CD4-positive, CD25-positive, alpha-beta regulatory T cell (primary cell): ENCODE measurements around the gene CLIP2. TPM values are rescaled to one million over a fixed set of nuclear protein-coding genes. Genes with fewer than 3 reads are reported as not detected.
"Not testable (repeated sequence)": the region's sequence is repeated elsewhere in the genome, so short reads cannot be mapped to it uniquely, and the experiment has no call there.

Source experiments
- ATAC-seq, 2 donors: fragments of 150-1000 bp; cut with Tn5 transposase; one replicate each; pipeline ENCODE4 v1.10.0; 2021; ENCODE audit warnings: low read depth in 2 of 2, moderate number of reproducible peaks in 2 of 2, moderate library complexity in 1 of 2
- DNase-seq, 3 donors: peaks; one replicate each; pipeline versions ENCODE4 v3.0.0 to v3.0.0-alpha.2; 2012 to 2022; ENCODE audit warnings: mixed read lengths in 1 of 3
- H3K27ac ChIP-seq: one replicate; pipeline ENCODE4 v1.7.0; 2013; ENCODE audit warnings: mild to moderate bottlenecking, low read length; ENCODE audit not compliant: insufficient read depth, poor library complexity, severe bottlenecking
- H3K27me3 ChIP-seq: one replicate; pipeline ENCODE4 v1.7.0; 2013; ENCODE audit warnings: low read length; ENCODE audit not compliant: control insufficient read depth, insufficient read depth
- H3K36me3 ChIP-seq: one replicate; pipeline ENCODE4 v1.7.0; 2013; ENCODE audit warnings: mild to moderate bottlenecking, low read length, moderate library complexity; ENCODE audit not compliant: control insufficient read depth, insufficient read depth
- H3K4me1 ChIP-seq: 2 replicates; pipeline ENCODE4 v1.7.0; 2013; ENCODE audit warnings: mild to moderate bottlenecking, low read length; ENCODE audit not compliant: insufficient read depth, control insufficient read depth, poor library complexity, severe bottlenecking
- H3K4me3 ChIP-seq: one replicate; pipeline ENCODE4 v1.7.0; 2013; ENCODE audit warnings: low read depth, mild to moderate bottlenecking, low read length, moderate library complexity
- H3K9me3 ChIP-seq, 2 experiments: 1 replicate in 1 of 2; 2 replicates in 1 of 2; pipeline ENCODE4 v1.7.0; 2013; ENCODE audit warnings: low read length in 2 of 2, mild to moderate bottlenecking in 1 of 2, moderate library complexity in 1 of 2; ENCODE audit not compliant: control insufficient read depth in 2 of 2
- H3K27ac Mint-ChIP-seq, 3 donors: one replicate each; pipeline ENCODE4 v1.8.0; 2020 to 2022; ENCODE audit warnings: mild to moderate bottlenecking in 3 of 3, mixed read lengths in 3 of 3, moderate library complexity in 2 of 3
- H3K27me3 Mint-ChIP-seq: one replicate; pipeline ENCODE4 v1.8.0; 2022; ENCODE audit warnings: mild to moderate bottlenecking, mixed read lengths
- H3K36me3 Mint-ChIP-seq: one replicate; pipeline ENCODE4 v1.8.0; 2020; ENCODE audit warnings: mixed read lengths
- H3K4me1 Mint-ChIP-seq, 4 donors: one replicate each; pipeline ENCODE4 v1.8.0; 2020 to 2022; ENCODE audit warnings: mixed read lengths in 4 of 4, mild to moderate bottlenecking in 1 of 4
- H3K4me3 Mint-ChIP-seq, 4 donors: one replicate each; pipeline ENCODE4 v1.8.0; 2020 to 2022; ENCODE audit warnings: mild to moderate bottlenecking in 4 of 4, mixed read lengths in 4 of 4, moderate library complexity in 3 of 4
- H3K9me3 Mint-ChIP-seq, 7 donors: one replicate each; pipeline ENCODE4 v1.8.0; 2020 to 2022; ENCODE audit warnings: mixed read lengths in 7 of 7, mild to moderate bottlenecking in 3 of 7, moderate library complexity in 2 of 7
- polyA plus RNA-seq, 4 donors: library from polyadenylated mRNA; unstranded; fragments of 300-500 nt; fragmentation: Illumina TruSeq; gene quantifications; one replicate each; pipeline ENCODE4 v1.2.3, GENCODE V29; 2021
- total RNA-seq: library from RNA; stranded (reverse); gene quantifications from one replicate; pipeline ENCODE4 v1.2.3, GENCODE V29; 2022

Gene CLIP2
- total and polyA plus RNA-seq, 5 donors from 2014 or later = 0.09 to 2.9 (median 0.29) TPM

DNA sequence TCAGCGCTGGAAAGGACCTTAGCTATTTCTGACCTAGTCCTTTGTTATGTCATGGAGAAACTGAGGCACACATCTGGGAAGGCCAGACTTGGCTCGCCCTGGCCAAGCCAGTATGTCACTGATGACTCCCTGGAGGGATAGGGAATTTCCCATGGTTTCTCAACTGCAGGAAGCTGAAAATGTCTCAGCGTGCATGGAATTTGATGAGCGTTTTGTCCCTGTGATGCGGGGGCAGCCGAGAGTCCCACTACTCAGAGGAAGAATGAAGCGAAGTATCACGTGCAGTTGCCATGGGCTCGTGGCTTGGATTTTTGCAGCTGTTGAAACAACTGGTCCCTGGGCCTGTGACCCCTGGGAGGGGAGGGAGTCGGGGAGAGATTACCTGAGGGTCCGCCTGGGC, 44.8 kb downstream of the CLIP2 start:
- Mint-ChIP-seq H3K27ac (no peak overlapping the region), H3K4me3 (no peak overlapping the region), H3K36me3 (no peaks in the 10 kb centered on the region), H3K4me1 (no peaks in the 10 kb centered on the region), H3K27me3 (no peaks in the 10 kb centered on the region), H3K9me3 (peaks cover 0 to 1% (median 0%) of the 10 kb centered on the region in 7 donors)
- DNase-seq (no peak), ATAC-seq (no peak)
- no peaks in the 10 kb centered on the region for H3K4me1 ChIP-seq
- H3K27ac ChIP-seq = no peak overlapping the region
- no peaks in the 10 kb centered on the region for H3K27me3 ChIP-seq
- no peak overlapping the region for H3K4me3 ChIP-seq
- no peaks in the 10 kb centered on the region for H3K36me3 ChIP-seq
- H3K9me3 ChIP-seq = no peaks in the 10 kb centered on the region

DNA sequence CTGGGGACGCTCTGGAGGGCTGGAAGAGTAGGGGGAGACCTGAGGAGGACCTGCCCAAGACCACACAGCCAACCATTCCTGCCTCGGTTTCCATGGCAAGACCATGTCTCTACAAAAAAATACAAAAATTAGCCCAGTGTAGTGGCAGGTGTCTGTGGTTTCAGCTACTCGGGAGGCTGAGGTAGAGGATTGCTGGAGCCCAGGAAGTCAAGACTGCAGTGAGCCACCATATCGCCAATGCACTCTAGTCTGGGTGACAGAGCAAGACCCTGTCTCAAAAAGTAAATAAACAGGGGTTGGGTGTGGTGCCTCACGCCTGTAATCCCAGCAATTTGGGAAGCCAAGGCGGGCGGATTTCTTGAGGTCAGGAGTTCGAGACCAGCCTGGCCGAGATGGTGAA, 48.7 kb downstream of the CLIP2 start:
- Mint-ChIP-seq H3K27me3 (no peaks in the 10 kb centered on the region), H3K36me3 (no peaks in the 10 kb centered on the region), H3K4me3 (no peak overlapping the region), H3K9me3 (no peaks in the 10 kb centered on the region), H3K27ac (no peak overlapping the region), H3K4me1 (no peaks in the 10 kb centered on the region)
- Histone ChIP-seq H3K36me3 (no peaks in the 10 kb centered on the region), H3K27me3 (no peaks in the 10 kb centered on the region), H3K4me1 (no peaks in the 10 kb centered on the region), H3K9me3 (no peaks in the 10 kb centered on the region), H3K4me3 (no peak overlapping the region), H3K27ac (no peak overlapping the region)
- DNase-seq (no peak), ATAC-seq (no peak)

DNA sequence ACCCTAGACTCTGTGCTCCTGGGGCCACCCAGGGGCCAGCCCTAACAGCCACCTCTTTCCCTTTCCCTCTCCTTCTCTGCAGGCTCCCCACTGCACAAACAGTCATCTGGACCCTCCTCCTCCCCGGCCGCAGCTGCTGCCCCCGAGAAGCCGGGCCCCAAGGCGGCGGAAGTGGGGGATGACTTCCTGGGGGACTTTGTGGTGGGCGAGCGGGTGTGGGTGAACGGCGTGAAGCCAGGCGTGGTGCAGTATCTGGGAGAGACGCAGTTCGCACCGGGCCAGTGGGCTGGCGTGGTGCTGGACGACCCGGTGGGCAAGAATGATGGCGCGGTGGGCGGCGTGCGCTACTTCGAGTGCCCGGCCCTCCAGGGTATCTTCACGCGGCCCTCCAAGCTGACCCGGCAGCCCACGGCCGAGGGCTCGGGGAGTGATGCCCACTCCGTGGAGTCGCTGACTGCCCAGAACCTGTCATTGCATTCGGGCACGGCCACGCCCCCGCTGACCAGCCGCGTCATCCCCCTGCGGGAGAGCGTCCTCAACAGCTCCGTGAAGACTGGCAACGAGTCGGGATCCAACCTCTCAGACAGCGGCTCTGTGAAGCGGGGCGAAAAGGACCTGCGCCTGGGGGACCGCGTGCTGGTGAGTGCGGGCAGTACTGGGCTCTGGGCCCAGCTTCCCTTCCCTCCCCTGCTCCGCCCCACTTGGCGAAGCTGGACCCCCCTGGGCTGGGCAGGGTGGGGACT, 49.3 kb downstream of the CLIP2 start:
- Histone ChIP-seq H3K27me3 (no peaks in the 10 kb centered on the region), H3K4me3 (no peak overlapping the region), H3K4me1 (no peaks in the 10 kb centered on the region), H3K36me3 (no peaks in the 10 kb centered on the region), H3K9me3 (no peaks in the 10 kb centered on the region), H3K27ac (no peak overlapping the region)
- H3K36me3 Mint-ChIP-seq = no peaks in the 10 kb centered on the region
- H3K4me3 Mint-ChIP-seq = no peak overlapping the region
- H3K27ac Mint-ChIP-seq = no peak overlapping the region
- no peaks in the 10 kb centered on the region for H3K4me1 Mint-ChIP-seq
- ATAC-seq (no peak), DNase-seq (no peak)
- H3K9me3 Mint-ChIP-seq = no peaks in the 10 kb centered on the region
- no peaks in the 10 kb centered on the region for H3K27me3 Mint-ChIP-seq

DNA sequence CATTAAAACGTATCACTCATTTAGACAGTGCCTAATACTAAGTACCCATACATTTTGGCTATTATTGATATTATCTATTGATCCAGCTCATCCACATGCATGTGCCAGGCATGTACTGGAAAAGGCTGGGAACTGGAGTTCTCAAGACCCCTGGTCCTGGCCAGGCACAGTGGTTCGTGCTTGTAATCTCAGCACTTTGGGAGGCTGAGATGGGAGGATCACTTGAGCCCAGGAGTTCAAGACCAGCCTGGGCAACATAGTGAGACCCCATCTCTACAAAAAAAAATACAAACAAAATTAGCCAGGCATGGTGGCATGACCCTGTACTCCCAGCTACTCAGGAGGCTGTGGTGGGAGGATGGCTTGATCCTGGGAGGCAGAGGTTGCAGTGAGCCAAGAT, 50.4 kb downstream of the CLIP2 start:
- H3K9me3 Mint-ChIP-seq, H3K4me1 Mint-ChIP-seq, H3K27ac Mint-ChIP-seq, H3K36me3 ChIP-seq, H3K27me3 ChIP-seq, H3K27me3 Mint-ChIP-seq, H3K4me3 Mint-ChIP-seq, H3K36me3 Mint-ChIP-seq, H3K27ac ChIP-seq, H3K4me3 ChIP-seq, DNase-seq, H3K4me1 ChIP-seq, H3K9me3 ChIP-seq, ATAC-seq: not testable (repeated sequence)

DNA sequence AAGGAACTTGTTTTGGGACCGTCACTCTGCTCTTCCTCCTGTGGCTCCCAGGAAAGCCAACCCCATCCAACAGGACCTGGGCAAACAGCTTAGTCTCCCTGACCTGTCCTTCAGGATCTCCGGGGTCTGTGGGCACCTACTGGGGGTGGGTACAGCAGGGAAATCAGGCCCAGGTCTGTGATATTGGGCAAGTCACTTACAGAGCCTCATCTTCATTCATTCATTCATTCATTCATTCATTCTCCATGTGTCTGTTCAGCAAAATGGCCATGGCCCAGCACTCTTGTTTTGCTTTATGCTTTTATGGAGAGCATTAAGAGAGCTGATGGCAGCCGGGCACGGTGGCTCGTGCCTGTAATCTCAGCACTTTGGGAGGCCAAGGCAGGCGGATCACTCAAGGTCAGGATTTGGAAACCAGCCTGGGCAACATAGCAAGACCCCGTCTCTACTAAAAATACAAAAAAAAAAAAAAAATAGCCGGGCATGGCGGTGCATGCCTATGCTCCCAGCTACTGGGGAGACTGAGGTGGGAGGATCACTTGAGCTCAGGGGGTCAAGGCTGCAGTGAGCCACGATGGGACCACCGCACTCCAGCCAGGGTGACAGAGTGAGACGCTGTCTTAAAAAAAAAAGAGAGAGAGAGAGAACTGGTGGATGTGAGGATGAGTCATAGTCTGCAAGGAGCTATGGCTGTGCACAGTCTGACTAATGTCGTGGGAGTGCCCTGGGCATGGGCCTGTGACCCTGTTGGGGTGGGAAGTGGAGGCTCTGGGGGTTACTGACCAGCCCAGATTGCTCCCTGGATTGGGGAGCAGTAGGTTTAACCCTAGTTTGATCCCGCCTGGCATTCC, 54.3 kb downstream of the CLIP2 start:
- Histone ChIP-seq H3K27ac (no peak overlapping the region), H3K9me3 (no peaks in the 10 kb centered on the region), H3K4me1 (no peaks in the 10 kb centered on the region), H3K27me3 (no peaks in the 10 kb centered on the region), H3K36me3 (no peaks in the 10 kb centered on the region), H3K4me3 (no peak overlapping the region)
- Mint-ChIP-seq H3K9me3 (no peaks in the 10 kb centered on the region), H3K4me3 (no peak overlapping the region), H3K4me1 (no peaks in the 10 kb centered on the region), H3K27me3 (no peaks in the 10 kb centered on the region), H3K36me3 (no peaks in the 10 kb centered on the region), H3K27ac (no peak overlapping the region)
- no peak for DNase-seq
- peak in 1 of 2 donors; percentile 39 for ATAC-seq

DNA sequence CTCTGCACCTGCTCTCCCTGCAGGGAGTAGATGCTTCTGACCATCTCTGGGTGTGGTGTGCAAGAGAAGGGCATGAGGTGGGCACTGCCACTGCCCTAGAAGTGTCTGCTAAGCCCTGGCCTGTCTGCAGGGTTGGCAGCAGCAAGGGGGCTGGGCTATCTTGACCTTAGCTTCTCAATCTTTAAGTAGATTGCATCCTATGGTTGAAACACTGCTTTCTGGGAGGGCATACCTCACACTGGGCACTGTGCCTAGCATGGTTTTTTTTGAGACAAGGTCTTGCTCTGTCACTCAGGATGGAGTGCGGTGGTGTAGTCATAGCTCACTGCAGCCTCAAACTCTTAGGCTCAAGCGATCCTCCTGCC, 54.9 kb downstream of the CLIP2 start:
- no peaks in the 10 kb centered on the region for H3K36me3 ChIP-seq
- no peaks in the 10 kb centered on the region for H3K9me3 ChIP-seq
- Mint-ChIP-seq H3K4me3 (no peak overlapping the region), H3K36me3 (no peaks in the 10 kb centered on the region), H3K4me1 (no peaks in the 10 kb centered on the region), H3K27me3 (no peaks in the 10 kb centered on the region), H3K9me3 (no peaks in the 10 kb centered on the region), H3K27ac (no peak overlapping the region)
- DNase-seq (no peak), ATAC-seq (no peak)
- no peak overlapping the region for H3K4me3 ChIP-seq
- H3K27ac ChIP-seq = no peak overlapping the region
- H3K27me3 ChIP-seq = no peaks in the 10 kb centered on the region
- H3K4me1 ChIP-seq = no peaks in the 10 kb centered on the region

DNA sequence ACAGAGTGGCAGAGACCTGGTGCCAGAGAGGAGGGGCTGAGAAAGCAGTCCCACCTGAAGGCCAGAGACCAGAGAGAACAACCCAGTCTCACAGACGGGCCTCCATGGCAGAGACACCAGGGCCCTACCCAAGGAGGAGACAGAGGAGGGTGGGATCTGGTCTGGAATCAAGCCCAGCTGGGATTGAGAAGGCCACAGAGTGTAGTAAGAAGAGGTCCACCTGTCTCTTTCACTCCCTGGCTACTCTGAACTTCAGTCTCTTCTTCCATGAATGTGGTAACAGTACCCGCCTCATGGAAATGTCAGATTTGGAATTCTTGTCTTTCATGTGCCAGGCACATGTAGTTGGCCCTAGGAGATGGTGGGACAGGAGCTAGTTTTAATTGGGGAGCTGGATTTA, 55.6 kb downstream of the CLIP2 start:
- no peaks in the 10 kb centered on the region for H3K36me3 ChIP-seq
- no peak overlapping the region for H3K4me3 ChIP-seq
- no peaks in the 10 kb centered on the region for H3K27me3 Mint-ChIP-seq
- no peaks in the 10 kb centered on the region for H3K4me1 ChIP-seq
- H3K27ac Mint-ChIP-seq = peak overlapping the region in 1 of 3 donors; percentile 40
- no peak overlapping the region for H3K4me3 Mint-ChIP-seq
- no peaks in the 10 kb centered on the region for H3K9me3 Mint-ChIP-seq
- no peak overlapping the region for H3K27ac ChIP-seq
- H3K9me3 ChIP-seq = no peaks in the 10 kb centered on the region
- H3K36me3 Mint-ChIP-seq = no peaks in the 10 kb centered on the region
- no peak for ATAC-seq
- H3K4me1 Mint-ChIP-seq = no peaks in the 10 kb centered on the region
- no peaks in the 10 kb centered on the region for H3K27me3 ChIP-seq
- no peak for DNase-seq

DNA sequence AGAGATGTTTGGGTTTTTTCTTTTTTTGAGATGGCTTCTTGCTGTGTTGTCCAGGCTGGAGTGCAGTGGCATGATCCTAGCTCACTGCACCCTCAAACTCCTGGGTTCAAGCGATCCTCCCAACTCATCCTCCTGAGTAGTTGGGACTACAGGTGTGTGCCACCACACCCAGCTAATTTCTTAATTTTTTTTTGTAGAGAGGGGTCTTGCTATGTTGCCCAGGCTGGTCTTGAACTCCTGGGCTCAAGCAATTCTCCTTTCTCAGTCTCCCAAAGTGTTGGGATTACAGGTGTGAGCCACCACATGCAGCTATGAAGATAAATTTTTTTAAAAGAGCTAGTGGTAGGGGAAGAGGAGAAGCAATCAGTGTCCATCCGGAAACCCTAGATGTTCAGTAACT, 56.8 kb downstream of the CLIP2 start:
- Mint-ChIP-seq H3K27me3 (no peaks in the 10 kb centered on the region), H3K27ac (no peak overlapping the region), H3K9me3 (no peaks in the 10 kb centered on the region), H3K36me3 (no peaks in the 10 kb centered on the region), H3K4me1 (no peaks in the 10 kb centered on the region), H3K4me3 (no peak overlapping the region)
- Histone ChIP-seq H3K4me3 (no peak overlapping the region), H3K36me3 (no peaks in the 10 kb centered on the region), H3K9me3 (no peaks in the 10 kb centered on the region), H3K27ac (no peak overlapping the region), H3K4me1 (no peaks in the 10 kb centered on the region), H3K27me3 (no peaks in the 10 kb centered on the region)
- no peak for ATAC-seq
- no peak for DNase-seq
